Stimulated activated effector memory CD8-positive, alpha-beta T cell treated with anti-CD3 and anti-CD28 coated beads, Interleukin-12 subunit alpha, Interleukin-12 subunit beta, amount 100 ng/mL, for 72 hours (primary cell): ENCODE measurements around the gene APOBEC3B.
"Not testable (repeated sequence)": the region's sequence is repeated elsewhere in the genome, so short reads cannot be mapped to it uniquely, and the experiment has no call there.

Experiments
- ATAC-seq: fragments of 150-1000 bp; cut with Tn5 transposase; 2 replicates; pipeline ENCODE4 v1.10.0; 2021
- DNase-seq, 2 donors: peaks; one replicate each; pipeline ENCODE4 v3.0.0; 2021 to 2022; ENCODE audit warnings: low spot score in 2 of 2
- H3K27ac Mint-ChIP-seq: one replicate; pipeline ENCODE4 v1.8.0; 2022; ENCODE audit warnings: mild to moderate bottlenecking, mixed read lengths
- H3K36me3 Mint-ChIP-seq: one replicate; pipeline ENCODE4 v1.8.0; 2022; ENCODE audit warnings: mild to moderate bottlenecking, mixed read lengths
- H3K4me1 Mint-ChIP-seq: one replicate; pipeline ENCODE4 v1.8.0; 2022; ENCODE audit warnings: mixed read lengths
- H3K4me3 Mint-ChIP-seq: one replicate; pipeline ENCODE4 v1.8.0; 2022; ENCODE audit warnings: mild to moderate bottlenecking, mixed read lengths
- H3K9me3 Mint-ChIP-seq: one replicate; pipeline ENCODE4 v1.8.0; 2022; ENCODE audit warnings: mixed read lengths

APOBEC3B gene

GRCh38 chr22:38981992-38982927 is at the start of gene APOBEC3B:
Gene APOBEC3B, plus strand, starts transcription at chr22:38982347. Its CDS starts 107 bp downstream, at chr22:38982454.
- Mint-ChIP-seq H3K4me1 (peaks cover 52% of the 10 kb centered on the region), H3K36me3 (peaks cover 8% of the 10 kb centered on the region), H3K9me3 (no peaks in the 10 kb centered on the region), H3K4me3 (peak within 1 kb of the TSS; percentile 79), H3K27ac (peak within 1 kb of the TSS; percentile 89)
- peak; percentile 48 to 87 for DNase-seq
- peak; percentile 80 for ATAC-seq

GRCh38 chr22:38935023-38935422 is 47.1 kb upstream of the APOBEC3B start:
- no peaks in the 10 kb centered on the region for H3K4me1 Mint-ChIP-seq
- no peak overlapping the region for H3K4me3 Mint-ChIP-seq
- ATAC-seq (no peak), DNase-seq (no peak)
- no peaks in the 10 kb centered on the region for H3K36me3 Mint-ChIP-seq
- no peaks in the 10 kb centered on the region for H3K9me3 Mint-ChIP-seq
- H3K27ac Mint-ChIP-seq, result no peak overlapping the region

- Mint-ChIP-seq H3K9me3 (no peaks in the 10 kb centered on the region), H3K4me1 (no peaks in the 10 kb centered on the region), H3K27ac (no peak overlapping the region), H3K4me3 (no peak overlapping the region), H3K36me3 (no peaks in the 10 kb centered on the region)
- no peak for ATAC-seq
- no peak for DNase-seq
Measured at GRCh38 chr22:38935616-38936015, 46.5 kb upstream of the APOBEC3B start.

GRCh38 chr22:38936562-38936961 is 45.6 kb upstream of the APOBEC3B start:
- peaks cover 7% of the 10 kb centered on the region for H3K4me1 Mint-ChIP-seq
- DNase-seq (no peak), ATAC-seq (no peak)
- no peak overlapping the region for H3K4me3 Mint-ChIP-seq
- H3K27ac Mint-ChIP-seq, result no peak overlapping the region
- no peaks in the 10 kb centered on the region for H3K36me3 Mint-ChIP-seq
- no peaks in the 10 kb centered on the region for H3K9me3 Mint-ChIP-seq

GRCh38 chr22:38937036-38937435 is 45.1 kb upstream of the APOBEC3B start:
- ATAC-seq (no peak), DNase-seq (no peak)
- H3K36me3 Mint-ChIP-seq, result no peaks in the 10 kb centered on the region
- H3K9me3 Mint-ChIP-seq, result no peaks in the 10 kb centered on the region
- H3K4me3 Mint-ChIP-seq, result no peak overlapping the region
- H3K27ac Mint-ChIP-seq, result no peak overlapping the region
- H3K4me1 Mint-ChIP-seq, result peaks cover 12% of the 10 kb centered on the region

GRCh38 chr22:38937541-38937940 is 44.6 kb upstream of the APOBEC3B start:
- Mint-ChIP-seq H3K9me3 (no peaks in the 10 kb centered on the region), H3K36me3 (no peaks in the 10 kb centered on the region), H3K4me3 (no peak overlapping the region)

GRCh38 chr22:38938221-38938620 is 43.9 kb upstream of the APOBEC3B start:
- Mint-ChIP-seq H3K9me3 (no peaks in the 10 kb centered on the region), H3K27ac (no peak overlapping the region), H3K4me3 (no peak overlapping the region), H3K4me1 (peaks cover 24% of the 10 kb centered on the region), H3K36me3 (no peaks in the 10 kb centered on the region)
- no peak for ATAC-seq
- no peak for DNase-seq

More at GRCh38 chr22:38937541-38937940, 44.6 kb upstream of the APOBEC3B start:
- Mint-ChIP-seq H3K4me1 (peaks cover 17% of the 10 kb centered on the region), H3K27ac (no peak overlapping the region)
- no peak for DNase-seq
- no peak for ATAC-seq

- no peak overlapping the region for H3K4me3 Mint-ChIP-seq
Measured at GRCh38 chr22:38938925-38939324, 43.2 kb upstream of the APOBEC3B start.

GRCh38 chr22:38940811-38941384 is 41.2 kb upstream of the APOBEC3B start:
- Mint-ChIP-seq H3K36me3 (no peaks in the 10 kb centered on the region), H3K9me3 (no peaks in the 10 kb centered on the region), H3K4me3 (peak overlapping the region; percentile 59), H3K4me1 (peaks cover 37% of the 10 kb centered on the region), H3K27ac (peak overlapping the region; percentile 74)
- peak; percentile 39 for ATAC-seq
- no peak for DNase-seq

More at GRCh38 chr22:38938925-38939324, 43.2 kb upstream of the APOBEC3B start:
- Mint-ChIP-seq H3K27ac (no peak overlapping the region), H3K4me1 (peaks cover 30% of the 10 kb centered on the region), H3K36me3 (no peaks in the 10 kb centered on the region), H3K9me3 (no peaks in the 10 kb centered on the region)
- DNase-seq (no peak), ATAC-seq (no peak)

- Mint-ChIP-seq H3K4me3 (peak overlapping the region; percentile 59), H3K27ac (peak overlapping the region; percentile 74), H3K36me3 (no peaks in the 10 kb centered on the region), H3K4me1 (peaks cover 41% of the 10 kb centered on the region), H3K9me3 (no peaks in the 10 kb centered on the region)
- ATAC-seq, result peak; percentile 94
- peak; percentile 36 to 83 for DNase-seq
Measured at GRCh38 chr22:38941488-38941987, 40.6 kb upstream of the APOBEC3B start.

- peak overlapping the region; percentile 59 for H3K4me3 Mint-ChIP-seq
- peaks cover 49% of the 10 kb centered on the region for H3K4me1 Mint-ChIP-seq
- H3K36me3 Mint-ChIP-seq, result no peaks in the 10 kb centered on the region
- no peaks in the 10 kb centered on the region for H3K9me3 Mint-ChIP-seq
- ATAC-seq (no peak), DNase-seq (no peak)
- H3K27ac Mint-ChIP-seq, result peak overlapping the region; percentile 74
Measured at GRCh38 chr22:38942702-38943101, 39.4 kb upstream of the APOBEC3B start.

- H3K36me3 Mint-ChIP-seq, result no peaks in the 10 kb centered on the region
- peaks cover 54% of the 10 kb centered on the region for H3K4me1 Mint-ChIP-seq
- peak overlapping the region; percentile 59 for H3K4me3 Mint-ChIP-seq
- peak overlapping the region; percentile 74 for H3K27ac Mint-ChIP-seq
- no peak for DNase-seq
- no peaks in the 10 kb centered on the region for H3K9me3 Mint-ChIP-seq
- ATAC-seq, result no peak
Measured at GRCh38 chr22:38943201-38943600, 38.9 kb upstream of the APOBEC3B start.

- peak overlapping the region; percentile 74 for H3K27ac Mint-ChIP-seq
- H3K4me3 Mint-ChIP-seq, result peak overlapping the region; percentile 59
- H3K4me1 Mint-ChIP-seq, result peaks cover 54% of the 10 kb centered on the region
- ATAC-seq (no peak), DNase-seq (no peak)
- no peaks in the 10 kb centered on the region for H3K9me3 Mint-ChIP-seq
- no peaks in the 10 kb centered on the region for H3K36me3 Mint-ChIP-seq
Measured at GRCh38 chr22:38943882-38944281, 38.3 kb upstream of the APOBEC3B start.

GRCh38 chr22:38944653-38945052 is 37.5 kb upstream of the APOBEC3B start:
- no peak for DNase-seq
- Mint-ChIP-seq H3K4me3 (no peak overlapping the region), H3K36me3 (no peaks in the 10 kb centered on the region), H3K9me3 (no peaks in the 10 kb centered on the region), H3K4me1 (peaks cover 54% of the 10 kb centered on the region), H3K27ac (no peak overlapping the region)
- ATAC-seq, result no peak

- H3K9me3 Mint-ChIP-seq, DNase-seq, H3K4me3 Mint-ChIP-seq, H3K36me3 Mint-ChIP-seq, H3K27ac Mint-ChIP-seq, ATAC-seq: not testable (repeated sequence)
- peaks cover 54% of the 10 kb centered on the region for H3K4me1 Mint-ChIP-seq
Measured at GRCh38 chr22:38945706-38946338, 36.3 kb upstream of the APOBEC3B start.
